Suppressor macrophage treated with lipopolysaccharide for 4 hours (primary cell): ENCODE data around the gene SEPHS2.
A peak's percentile ranks its signal among the peaks of the same experiment; 100 is the strongest.

Experiments used
- DNase-seq: peaks from one replicate; pipeline ENCODE4 v3.0.0-alpha.2; 2020

SEPHS2 gene

DNA sequence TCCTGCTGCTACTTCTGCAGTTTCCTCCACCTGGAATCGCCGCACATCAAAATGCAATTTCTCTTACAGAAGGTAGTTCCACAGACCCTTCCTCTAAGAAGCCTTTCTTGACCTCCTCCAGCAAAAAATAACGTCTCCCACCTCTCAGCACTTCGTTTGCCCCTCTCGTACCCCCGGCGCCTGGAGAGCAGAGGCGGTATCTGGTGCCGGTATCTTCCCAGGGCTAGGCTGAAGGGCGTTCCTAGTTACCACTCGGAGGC is 16.3 kb downstream of the SEPHS2 start:
- no peak for DNase-seq

DNA sequence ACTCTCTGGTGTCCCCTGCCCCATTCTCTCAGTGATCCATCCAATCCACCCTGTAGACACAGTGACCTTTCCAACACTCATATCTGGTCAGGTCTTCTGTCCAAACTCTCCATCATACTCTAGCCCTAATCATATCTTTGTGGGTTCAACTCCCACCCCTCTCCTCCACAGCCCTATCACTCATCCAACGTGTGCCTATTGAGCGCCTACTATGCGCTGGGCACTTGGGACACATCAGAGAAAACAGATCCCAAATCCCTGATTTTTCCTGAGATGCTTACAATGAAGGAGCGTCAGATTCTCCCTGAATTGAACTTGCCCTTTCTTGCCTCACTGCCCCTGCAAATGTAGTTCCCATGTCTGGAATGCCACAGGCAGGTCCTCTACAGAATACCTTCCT is 17.6 kb downstream of the SEPHS2 start:
- no peak for DNase-seq

DNA sequence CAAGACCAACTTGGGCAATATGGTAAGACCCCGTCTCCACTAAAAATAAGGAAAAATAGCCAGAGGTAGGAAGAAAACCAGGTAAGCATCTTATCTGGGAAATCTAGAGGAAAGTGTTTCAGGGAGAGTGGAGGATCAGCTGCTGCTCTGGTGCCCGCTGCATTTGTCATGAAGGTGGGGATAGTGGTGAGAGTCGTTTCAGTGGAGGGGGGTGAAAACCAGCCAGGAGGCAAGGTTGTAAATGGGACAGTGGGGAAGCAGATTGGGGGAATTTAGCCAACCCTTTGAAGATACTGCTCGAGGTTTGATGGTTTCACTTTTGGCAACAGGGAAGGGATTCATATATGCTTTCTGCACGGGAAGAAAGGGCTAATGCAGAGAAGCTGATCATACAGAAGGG is 24.7 kb downstream of the SEPHS2 start:
- no peak for DNase-seq

DNA sequence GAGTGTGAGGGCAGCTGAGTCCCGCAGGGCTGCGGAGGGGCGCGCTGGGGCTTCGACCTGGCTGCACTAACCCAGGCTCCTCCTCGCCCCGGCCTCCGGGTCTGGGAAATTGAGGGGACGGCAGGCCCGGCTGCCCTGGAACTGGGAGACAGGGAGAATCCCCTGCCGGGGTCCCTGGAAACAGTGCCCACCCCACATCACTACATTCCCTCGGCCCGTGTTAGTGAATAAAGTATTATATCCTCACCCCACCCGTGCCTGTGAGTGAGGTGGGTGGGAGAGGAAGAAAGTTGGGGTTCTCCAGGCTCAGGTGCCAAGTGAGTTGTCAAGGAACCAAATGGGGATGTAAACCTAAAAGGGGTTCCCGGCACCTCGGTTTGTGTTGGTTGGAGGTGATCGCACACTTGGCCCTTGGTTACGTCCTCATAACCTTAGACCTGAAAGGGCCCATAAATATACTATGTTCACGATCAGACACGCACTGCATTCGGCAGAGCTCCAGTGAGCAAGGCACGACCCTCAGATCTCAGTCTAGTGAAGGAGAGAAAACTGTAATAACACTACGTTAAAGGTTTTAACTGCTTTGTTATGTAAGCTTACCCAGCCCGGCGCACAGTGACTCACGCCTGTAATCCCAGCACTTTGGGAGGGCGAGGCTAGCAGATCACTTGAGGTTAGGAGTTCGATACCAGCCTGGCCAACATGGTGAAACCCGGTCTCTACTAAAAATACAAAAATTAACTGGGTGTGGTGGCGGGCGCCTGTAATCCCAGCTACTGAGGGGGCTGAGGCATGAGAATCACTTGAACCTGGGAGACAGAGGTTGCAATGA is 27.1 kb downstream of the SEPHS2 start:
- DNase-seq = no peak

DNA sequence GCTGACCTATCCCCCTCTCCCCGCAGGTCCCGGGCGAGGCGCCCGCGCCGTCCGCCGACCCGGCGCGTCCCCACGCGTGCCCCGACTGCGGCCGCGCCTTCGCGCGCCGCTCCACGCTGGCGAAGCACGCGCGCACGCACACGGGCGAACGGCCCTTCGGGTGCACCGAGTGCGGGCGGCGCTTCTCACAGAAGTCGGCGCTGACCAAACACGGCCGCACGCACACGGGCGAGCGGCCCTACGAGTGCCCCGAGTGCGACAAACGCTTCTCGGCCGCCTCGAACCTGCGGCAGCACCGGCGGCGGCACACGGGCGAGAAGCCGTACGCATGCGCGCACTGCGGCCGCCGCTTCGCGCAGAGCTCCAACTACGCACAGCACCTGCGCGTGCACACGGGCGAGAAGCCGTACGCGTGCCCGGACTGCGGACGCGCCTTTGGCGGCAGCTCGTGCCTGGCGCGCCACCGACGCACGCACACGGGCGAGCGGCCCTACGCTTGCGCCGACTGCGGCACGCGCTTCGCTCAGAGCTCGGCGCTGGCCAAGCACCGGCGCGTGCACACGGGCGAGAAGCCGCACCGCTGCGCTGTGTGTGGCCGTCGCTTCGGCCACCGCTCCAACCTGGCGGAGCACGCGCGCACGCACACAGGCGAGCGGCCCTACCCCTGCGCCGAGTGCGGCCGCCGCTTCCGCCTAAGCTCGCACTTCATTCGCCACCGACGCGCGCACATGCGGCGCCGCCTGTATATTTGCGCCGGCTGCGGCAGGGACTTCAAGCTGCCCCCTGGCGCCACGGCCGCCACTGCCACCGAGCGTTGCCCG is 27.9 kb downstream of the SEPHS2 start:
- peak; percentile 90 for DNase-seq

DNA sequence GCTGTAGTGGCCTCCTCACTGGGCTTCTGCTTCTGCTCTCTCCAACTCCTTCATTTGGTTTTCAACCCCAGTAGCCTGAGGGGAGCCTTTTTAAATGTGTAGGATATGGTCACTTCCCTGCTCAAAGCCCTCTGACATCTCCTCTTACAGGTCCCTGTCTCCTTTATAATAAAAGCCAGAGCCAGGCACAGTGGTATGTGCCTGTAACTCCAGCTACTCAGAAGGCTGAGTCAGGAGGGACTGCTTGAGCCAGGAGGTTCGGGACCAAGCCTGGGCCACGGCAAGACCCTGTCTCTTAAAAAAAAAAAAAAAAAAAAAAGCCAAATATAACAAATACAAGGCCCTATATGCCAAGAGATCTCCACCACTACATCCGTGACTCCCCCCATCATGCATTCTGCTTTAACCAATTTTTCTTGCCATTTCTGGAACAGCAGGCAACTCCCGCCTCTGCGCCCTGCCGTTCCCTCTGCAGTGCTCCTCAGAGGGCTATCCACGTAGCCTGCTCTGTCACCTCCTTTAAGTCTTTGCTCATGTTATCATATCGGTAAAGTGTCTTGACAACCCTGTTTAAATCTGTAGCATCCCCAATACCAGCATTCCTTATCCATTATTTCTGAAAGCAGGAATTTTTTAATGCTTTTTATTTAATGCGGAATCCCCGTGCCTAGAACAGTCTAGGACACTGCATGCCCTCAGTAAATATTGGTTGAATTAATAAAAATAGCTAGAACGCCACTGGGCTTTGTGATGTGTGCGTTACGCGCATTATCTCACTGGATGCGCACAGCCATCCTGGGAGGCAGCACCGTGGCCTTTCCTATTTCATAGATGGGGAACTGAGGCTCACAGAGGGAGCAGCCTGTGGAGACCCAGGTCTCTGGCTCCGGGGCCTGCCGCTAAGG is 28.8 kb downstream of the SEPHS2 start:
- DNase-seq = no peak

DNA sequence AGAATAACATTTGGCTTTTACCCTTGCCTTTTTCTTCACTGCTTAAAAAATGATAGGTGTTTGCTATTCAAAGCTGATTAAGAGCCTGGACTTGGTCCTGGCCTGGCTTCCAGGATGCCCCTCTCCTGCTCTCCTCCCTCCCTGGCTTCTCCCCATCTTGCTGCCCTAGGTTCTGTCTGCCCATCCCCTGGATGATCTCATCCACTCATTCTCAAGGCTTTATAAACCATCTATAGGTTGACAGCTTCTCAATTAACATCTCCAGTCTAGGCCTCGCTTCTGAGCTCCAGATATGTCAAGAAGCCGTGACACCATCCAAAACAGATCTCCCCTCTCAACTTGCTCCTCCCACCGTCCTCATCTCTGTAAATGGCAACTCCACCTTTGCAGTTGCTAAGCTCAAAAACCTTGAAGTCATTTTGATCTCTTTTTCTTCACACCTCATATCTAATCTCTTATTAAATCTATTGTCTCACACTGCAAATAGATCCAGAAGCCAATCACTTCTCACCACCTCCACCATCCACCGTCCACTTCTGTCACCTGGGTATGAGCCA is 29.5 kb downstream of the SEPHS2 start:
- DNase-seq = no peak

DNA sequence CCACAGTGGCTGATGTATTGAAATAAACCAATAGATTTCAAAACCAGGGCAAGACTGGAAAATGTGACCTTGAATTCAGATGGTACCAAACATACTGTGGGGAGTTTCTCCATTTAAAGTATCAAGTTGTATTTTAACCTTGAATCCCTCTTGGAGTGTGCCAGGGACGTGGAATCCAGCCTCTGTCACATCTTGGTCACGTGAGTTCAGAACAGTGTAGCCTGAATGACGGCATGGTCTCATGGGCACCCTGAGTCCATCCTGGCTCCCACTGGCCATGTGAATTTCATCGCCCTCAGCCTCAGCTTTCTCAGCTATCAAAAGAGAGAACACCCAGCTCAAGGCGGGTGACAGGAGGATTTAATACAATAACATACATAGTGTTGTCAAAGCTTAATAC is 31.5 kb downstream of the SEPHS2 start:
- no peak for DNase-seq

DNA sequence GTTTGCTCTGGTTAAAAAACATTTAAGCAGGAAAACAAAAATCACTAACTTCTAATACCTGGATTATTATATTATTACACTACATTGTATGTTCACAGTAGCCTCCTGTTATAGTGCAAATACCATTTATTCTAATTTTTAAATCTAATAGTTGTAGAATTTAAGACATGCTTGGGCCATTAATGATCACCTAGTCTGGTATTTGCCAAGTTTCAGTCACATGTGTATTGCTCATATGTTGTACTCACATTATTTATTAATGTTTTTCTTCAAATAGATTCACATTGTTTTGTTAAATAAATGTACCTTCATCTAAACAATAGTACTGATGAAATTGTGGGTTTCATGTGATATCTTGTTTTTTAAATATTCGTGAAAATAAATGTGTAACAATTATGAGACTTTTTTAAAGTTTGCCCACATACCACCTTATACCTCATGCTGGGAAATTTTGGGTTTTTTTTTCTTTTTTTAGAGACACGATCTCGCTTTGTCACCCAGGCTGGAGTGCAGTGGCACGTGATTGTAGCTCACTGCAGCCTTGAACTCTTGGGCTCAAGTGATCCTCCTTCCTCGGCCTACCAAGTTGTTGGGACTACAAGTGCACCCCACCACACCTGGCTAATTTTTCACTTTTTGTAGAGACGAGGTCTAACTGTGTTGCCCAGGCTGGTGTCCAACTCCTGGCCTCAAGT is 32.4 kb downstream of the SEPHS2 start:
- no peak for DNase-seq

DNA sequence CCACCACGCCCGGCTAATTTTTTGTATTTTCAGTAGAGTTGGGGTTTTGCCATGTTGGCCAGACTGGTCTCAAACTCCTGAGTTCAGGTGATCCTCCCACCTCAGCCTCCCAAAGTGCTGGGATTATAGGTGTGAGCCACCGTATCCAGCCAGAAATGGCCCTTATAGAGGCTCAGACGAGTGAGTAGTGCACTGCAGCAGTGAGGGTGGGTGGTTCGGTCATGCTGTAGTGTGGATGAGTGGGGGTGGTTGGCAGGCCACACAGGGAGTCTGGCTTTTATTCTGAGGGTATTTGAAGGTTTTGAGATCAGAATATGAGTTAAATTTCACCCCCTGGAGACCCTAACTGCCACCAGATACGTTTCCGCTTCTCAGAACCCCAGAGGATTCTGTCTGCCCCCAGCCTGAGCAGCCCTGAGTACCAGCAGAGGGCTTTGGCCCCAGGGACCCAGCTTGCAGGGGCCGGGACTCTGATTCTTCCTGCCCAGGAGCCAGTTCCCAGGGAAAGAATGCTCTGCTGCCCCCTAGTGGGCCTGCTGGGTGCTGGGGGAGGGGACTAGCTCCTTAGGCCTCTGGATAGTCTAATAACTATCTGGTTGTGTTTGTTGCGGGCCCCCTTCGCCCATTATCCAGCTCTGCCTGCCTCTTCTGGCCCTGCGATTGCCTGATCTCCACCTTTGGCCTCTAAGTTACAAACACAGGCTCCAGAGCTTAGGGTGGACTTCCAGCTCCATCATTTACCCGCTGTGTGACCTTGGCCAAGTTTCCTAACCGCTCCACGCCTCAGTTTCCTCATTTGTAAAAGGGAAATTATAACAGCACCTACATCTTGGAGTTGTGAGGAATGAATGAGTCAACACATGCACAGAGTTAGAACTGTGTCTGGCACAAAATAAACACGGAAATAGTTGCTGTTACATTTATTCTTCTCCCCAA is 36.3 kb downstream of the SEPHS2 start:
- DNase-seq = peak; percentile 95

DNA sequence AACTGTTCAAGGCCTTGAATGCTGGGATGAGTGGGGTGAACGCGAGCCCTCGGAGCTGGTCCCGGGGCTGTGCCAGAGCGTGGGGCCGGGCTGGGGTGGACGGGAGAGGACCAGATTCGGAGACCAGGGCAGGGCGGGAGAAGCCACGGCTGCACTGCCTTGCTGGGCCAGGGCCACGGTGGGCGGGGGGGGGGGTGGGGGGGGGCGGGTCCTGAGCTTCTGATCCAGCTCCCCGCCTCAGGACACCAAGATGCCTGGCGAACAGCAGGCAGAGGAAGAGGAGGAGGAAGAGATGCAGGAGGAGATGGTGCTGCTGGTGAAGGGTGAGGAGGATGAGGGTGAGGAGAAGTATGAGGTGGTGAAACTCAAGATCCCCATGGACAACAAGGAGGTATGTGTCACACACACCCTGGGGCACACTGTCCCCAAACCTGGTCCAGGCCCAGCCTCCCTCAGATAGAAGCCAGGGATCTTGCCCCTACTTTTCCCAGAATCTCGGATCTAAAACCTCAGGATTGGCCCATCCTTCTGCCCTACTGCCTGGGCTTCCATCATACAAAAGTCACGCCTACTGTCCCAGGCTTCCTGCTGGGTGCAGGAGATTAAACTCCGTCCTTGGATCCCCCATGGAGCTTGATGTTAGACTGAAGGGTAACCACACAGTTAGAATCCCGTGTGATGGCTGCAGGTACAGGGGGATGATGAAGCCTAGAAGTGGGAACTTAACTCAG is 37.7 kb downstream of the SEPHS2 start:
- DNase-seq = no peak

DNA sequence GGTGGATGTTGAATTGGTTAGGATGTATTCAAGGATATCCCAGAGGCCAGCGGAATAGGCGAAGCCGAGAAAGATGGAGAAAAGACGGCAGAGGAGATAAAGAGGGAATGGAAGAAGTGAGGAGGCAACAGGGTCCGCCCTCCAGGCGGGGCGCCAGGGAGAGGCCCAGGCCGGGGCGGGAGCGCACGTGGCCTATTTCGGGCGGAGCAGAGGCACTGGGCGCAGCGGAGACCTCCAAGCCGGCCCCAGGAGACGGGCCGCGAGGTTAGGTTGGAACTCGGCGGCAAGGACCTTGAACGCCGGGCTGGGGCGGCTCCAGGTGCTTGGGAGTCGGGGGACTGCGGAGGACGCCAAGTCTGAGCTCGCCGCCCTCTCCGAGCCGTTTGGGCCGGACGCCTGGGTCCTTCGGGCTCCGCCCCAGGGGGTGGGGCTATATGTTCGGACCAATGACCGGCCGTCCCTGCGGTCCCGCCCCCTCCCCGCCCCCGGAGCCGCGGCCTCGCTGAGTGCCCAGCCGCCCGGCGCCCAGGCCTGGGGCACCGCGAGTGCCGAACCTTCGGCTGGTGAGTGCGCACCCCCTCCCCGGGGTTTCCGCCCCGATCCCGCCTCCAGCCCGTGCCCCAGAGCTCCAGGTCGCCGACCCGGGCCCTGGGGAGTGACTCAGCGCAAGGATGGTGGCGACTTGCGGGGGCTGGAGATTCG is 38.4 kb downstream of the SEPHS2 start, which contains the start of gene ZNF771:
TSS of gene ZNF771 (plus strand) at position 505 of the 702 bp plus-strand sequence. CDS start 448 bp downstream, outside the sequence.
- peak; percentile 88 for DNase-seq

DNA sequence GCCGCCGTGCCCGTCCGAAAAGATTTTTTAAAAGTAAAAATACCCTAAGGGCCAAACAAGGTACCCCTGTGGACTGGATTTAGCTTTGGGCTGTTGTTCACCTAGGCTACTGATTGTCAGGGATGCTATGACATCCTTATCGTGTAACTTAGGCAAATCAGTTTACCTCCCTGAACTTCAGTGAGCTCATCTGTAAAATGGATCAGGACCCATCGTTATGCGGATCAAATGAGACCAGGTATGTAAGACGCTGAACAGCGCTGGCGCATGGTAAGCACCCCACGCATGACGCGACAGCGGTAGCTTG is 38.9 kb downstream of the SEPHS2 start:
- DNase-seq = no peak

DNA sequence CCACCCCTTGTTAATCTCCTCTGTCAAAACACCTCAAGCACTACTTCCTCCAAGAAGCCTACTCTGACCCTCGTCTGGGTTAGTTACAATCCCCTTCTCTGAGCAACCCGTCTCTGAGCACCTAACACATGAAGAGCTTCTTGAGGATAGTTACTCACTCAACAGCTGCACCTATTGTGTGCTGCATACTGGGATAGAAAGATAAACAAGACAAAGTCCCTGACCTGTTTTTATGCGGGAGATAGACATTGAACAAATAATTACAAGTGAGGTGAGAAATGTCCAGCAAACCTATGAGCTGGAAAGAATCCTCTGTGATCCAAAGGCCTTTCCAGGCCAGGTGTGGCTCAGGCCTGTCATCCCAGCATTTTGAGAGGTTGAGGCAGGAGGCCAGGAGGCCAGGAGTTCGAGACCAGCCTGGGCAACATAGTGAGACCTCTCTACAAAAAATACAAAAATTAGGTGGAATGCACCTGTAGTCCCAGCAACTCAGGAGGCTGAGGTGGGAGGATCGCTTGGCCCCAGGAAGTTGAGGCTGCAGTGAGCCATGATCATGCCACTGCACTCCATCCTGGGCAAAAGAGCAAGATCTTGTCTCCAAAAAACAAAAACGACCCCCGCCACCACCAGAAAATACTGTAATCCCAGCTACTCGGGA is 43.8 kb downstream of the SEPHS2 start:
- DNase-seq = no peak

DNA sequence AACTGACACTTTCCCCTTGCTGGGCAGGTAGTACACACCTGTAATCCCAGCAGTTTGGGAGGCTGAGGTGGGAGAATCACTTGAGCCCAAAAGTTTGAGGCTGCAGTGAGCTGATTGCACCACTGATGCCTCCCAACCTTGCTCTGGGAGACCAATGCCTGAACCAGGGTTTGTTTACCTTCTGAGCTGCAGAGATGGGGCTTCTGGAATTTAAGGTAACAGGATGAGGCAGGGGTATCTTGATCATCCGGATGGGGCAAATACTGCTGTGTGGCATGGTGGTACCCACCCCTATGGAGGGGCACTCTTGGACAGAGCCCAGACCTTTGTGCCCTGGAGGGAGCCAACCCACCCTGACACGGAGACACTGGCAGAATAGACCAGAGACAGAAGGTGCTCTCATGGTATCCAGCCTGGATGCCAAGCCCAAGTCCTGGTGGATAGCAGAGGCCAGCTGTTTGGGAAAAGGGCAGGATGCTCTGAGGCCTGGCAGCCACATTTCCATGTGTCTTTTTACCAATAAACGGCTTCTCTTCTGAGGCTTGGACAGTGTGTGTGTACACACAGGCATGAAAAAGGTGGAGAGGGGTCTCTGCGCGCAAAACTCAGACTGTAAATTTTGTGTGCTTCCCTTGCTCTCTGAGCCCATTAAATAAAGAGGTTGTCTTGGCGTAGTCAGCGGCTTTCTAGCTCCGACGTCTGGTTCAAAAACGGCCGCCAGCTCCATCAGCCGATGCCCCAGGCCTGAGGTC is 46.1 kb downstream of the SEPHS2 start:
- no peak for DNase-seq

DNA sequence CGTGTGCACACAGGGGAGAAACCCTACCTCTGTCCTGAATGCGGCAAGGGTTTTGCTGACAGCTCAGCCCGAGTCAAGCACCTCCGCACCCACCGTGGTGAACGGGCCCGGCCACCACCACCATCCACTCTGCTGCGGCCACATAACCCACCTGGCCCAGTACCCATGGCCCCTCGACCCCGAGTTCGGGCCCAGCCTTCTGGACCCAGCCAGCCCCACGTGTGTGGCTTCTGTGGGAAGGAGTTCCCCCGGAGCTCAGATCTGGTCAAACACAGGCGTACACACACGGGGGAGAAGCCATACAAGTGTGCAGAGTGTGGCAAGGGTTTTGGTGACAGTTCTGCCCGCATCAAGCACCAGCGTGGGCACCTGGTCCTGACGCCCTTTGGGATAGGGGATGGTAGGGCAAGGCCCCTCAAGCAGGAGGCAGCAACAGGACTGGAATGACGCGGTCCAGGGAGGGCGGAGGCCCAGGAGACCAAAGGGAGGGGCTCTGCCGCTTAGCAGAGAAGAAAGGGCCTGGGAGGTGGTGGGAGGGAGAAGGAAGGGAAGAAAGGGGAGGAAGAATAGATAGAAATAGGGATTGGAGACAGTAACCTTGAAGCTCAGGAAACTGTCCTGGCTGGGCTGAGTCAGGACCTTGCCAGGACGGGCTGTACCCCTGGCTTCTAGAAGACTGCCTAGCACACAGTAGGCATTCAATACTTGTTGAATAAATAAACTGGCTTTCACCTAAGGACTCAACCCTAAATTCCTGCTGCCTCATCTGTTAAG is 46.8 kb downstream of the SEPHS2 start:
- DNase-seq = no peak

DNA sequence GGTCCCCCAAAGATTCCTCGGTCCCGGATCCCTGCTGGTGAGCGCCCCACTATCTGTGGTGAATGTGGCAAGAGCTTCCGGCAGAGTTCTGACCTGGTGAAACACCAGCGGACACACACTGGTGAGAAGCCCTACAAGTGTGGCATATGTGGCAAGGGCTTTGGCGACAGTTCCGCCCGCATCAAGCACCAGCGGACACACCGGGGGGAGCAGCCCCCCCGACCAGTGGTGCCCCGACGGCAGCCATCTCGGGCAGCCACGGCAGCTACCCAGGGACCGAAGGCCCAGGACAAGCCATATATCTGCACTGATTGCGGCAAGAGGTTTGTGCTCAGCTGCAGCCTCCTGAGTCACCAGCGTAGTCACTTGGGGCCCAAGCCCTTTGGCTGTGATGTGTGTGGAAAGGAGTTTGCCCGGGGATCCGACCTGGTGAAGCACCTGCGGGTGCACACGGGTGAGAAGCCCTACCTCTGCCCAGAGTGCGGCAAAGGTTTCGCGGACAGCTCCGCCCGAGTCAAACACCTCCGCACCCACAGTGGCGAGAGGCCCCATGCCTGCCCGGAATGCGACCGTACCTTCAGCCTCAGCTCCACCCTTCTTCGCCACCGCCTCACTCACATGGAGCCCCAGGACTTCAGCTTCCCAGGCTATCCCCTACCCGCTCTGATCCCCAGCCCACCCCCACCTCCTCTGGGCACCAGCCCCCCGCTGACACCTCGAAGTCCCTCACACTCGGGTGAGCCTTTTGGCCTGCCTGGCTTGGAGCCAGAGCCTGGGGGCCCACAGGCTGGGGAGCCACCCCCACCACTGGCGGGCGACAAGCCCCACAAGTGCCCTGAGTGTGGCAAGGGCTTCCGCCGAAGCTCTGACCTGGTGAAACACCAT is 47.7 kb downstream of the SEPHS2 start:
- DNase-seq = no peak
